OCI-LY7 (cell line): ENCODE data around the gene ZNF831. TPM values are rescaled to one million over a fixed set of nuclear protein-coding genes. Genes with fewer than 3 reads are reported as not detected.

ENCODE experiments used
- Bru-seq: library from RNA; stranded (reverse); fragments of 400-500 nt; gene quantifications from one replicate; lab custom pipeline; 2021; lab: Mats Ljungman, UMichigan
- BruChase-seq, 2 experiments: library from RNA; stranded (reverse); fragments of 400-500 nt; gene quantifications; one replicate each; lab custom pipeline; 2021; lab: Mats Ljungman, UMichigan
- BruUV-seq: library from RNA; stranded (reverse); fragments of 400-500 nt; replicated peaks from 2 replicates; lab custom pipeline; 2021; lab: Mats Ljungman, UMichigan
- CTCF ChIA-PET: fragments of 300-600 bp; sonication (Branson Sonifier 250); formaldehyde crosslinking; loops from one replicate; lab custom pipeline; 2022; ENCODE audit warnings: antibody characterized with exemption; ENCODE audit not compliant: unreplicated experiment; lab: Charles Lee
- POLR2A ChIA-PET: fragments of 300-600 bp; sonication (Branson Sonifier 250); formaldehyde crosslinking; loops from one replicate; lab custom pipeline; 2022; ENCODE audit warnings: antibody characterized with exemption; lab: Charles Lee
- DNase-seq: peaks from one replicate; pipeline ENCODE4 v3.0.0-alpha.2; 2015; ENCODE audit warnings: low spot score
- H2AFZ ChIP-seq: fragments of 200-600 bp; sonication (generic), shearing (Covaris generic); 2 replicates; pipeline ENCODE4 v1.6.1; 2014; ENCODE audit warnings: mild to moderate bottlenecking, antibody characterized with exemption, low read length, moderate library complexity
- H3K27ac ChIP-seq: fragments of 200-600 bp; sonication (generic); 2 replicates; pipeline ENCODE4 v1.5.1; 2014; ENCODE audit warnings: mixed run types, low read depth, mild to moderate bottlenecking, moderate library complexity, low read length, inconsistent platforms; ENCODE audit not compliant: poor library complexity, severe bottlenecking
- H3K36me3 ChIP-seq: fragments of 200-600 bp; sonication (generic); 2 replicates; pipeline ENCODE4 v1.6.1; 2014; ENCODE audit warnings: mild to moderate bottlenecking, antibody characterized with exemption, low read length, moderate library complexity, mixed read lengths; ENCODE audit not compliant: insufficient read depth
- H3K4me1 ChIP-seq: fragments of 200-600 bp; sonication (generic); 2 replicates; pipeline ENCODE4 v1.5.1; 2014; ENCODE audit warnings: mild to moderate bottlenecking, low read length; ENCODE audit not compliant: insufficient read depth, poor library complexity, severe bottlenecking
- H3K4me2 ChIP-seq: fragments of 200-600 bp; sonication (generic); 2 replicates; pipeline ENCODE4 v1.6.1; 2014; ENCODE audit warnings: mild to moderate bottlenecking, low read length
- H3K4me3 ChIP-seq: fragments of 200-600 bp; sonication (generic); 2 replicates; pipeline ENCODE4 v1.5.1; 2014; ENCODE audit warnings: mild to moderate bottlenecking, low read depth, low read length; ENCODE audit not compliant: poor library complexity, severe bottlenecking
- H3K79me2 ChIP-seq: fragments of 200-600 bp; sonication (generic); 2 replicates; pipeline ENCODE4 v1.6.1; 2016; ENCODE audit warnings: low read depth, mild to moderate bottlenecking, low read length, moderate library complexity, mixed read lengths; ENCODE audit not compliant: insufficient read depth
- H3K9me2 ChIP-seq: fragments of 200-600 bp; sonication (generic); 2 replicates; pipeline ENCODE4 v1.6.1; 2016; ENCODE audit warnings: mild to moderate bottlenecking, low read length, mixed read lengths; ENCODE audit not compliant: insufficient read depth
- H3K9me3 ChIP-seq: fragments of 200-600 bp; sonication (generic); 2 replicates; pipeline ENCODE4 v1.6.1; 2014; ENCODE audit warnings: mild to moderate bottlenecking, mixed run types, low read length, mixed read lengths
- H4K20me1 ChIP-seq: fragments of 200-600 bp; sonication (generic); 2 replicates; pipeline ENCODE4 v1.6.1; 2014; ENCODE audit warnings: mild to moderate bottlenecking, antibody characterized with exemption, low read length, moderate library complexity, mixed read lengths; ENCODE audit not compliant: insufficient read depth
- EZH2phosphoT487 ChIP-seq: fragments of 200-600 bp; sonication (generic); IDR thresholded peaks from 2 replicates; pipeline ENCODE4 v1.6.1; 2018; ENCODE audit warnings: low read depth, borderline replicate concordance, mild to moderate bottlenecking, mixed run types, antibody characterized with exemption, low read length, moderate library complexity, mixed read lengths
- intact Hi-C: fragments of 100-400 bp; cut with micrococcal nuclease; formaldehyde crosslinking; loops from one replicate; pipeline ENCODE4 v1.10.0; 2022; ENCODE audit not compliant: unreplicated experiment
- long read RNA-seq: library from polyadenylated mRNA; stranded (forward); transcript quantifications from one replicate; pipeline ENCODE4 v2.0.0, GENCODE V29; 2022
- total RNA-seq, 2 experiments: library from RNA; depleted of rRNA in 1 of 2; stranded (reverse); fragments of >200 nt in 1 of 2; shearing (Covaris generic) in 1 of 2; gene quantifications; 2 replicates each; pipeline ENCODE4 v1.2.3, GENCODE V29; 2014 to 2022
- TF ChIP-seq, protein P1 (sequence below): fragments of 200-600 bp; sonication (generic); conservative IDR thresholded peaks from 2 replicates; pipeline ENCODE4 v1.5.1; 2014; ENCODE audit warnings: mild to moderate bottlenecking, antibody characterized with exemption, low read length, moderate library complexity, mixed read lengths

The ZNF831 gene
- 5.9 TPM in 2 replicates for total RNA-seq (2014; rRNA removed; shearing (Covaris generic))
- 6.3 and 7.3 TPM in 2 replicates for total RNA-seq (2022)
- Bru-seq, nascent RNA: percentile 61 among the genes with signal in this experiment
- BruChase-seq, experiment 1, labeled RNA remaining after a 6-hour chase: percentile 57 among the genes with signal in this experiment
- BruChase-seq, experiment 2, labeled RNA remaining after a 2-hour chase: percentile 56 among the genes with signal in this experiment
- long read RNA-seq, full-length matches to known transcripts: 5 of 11 reads
- long read RNA-seq, partial matches to known transcripts: 0 of 11 reads
- long read RNA-seq, other reads (novel, unspliced or antisense): 6 of 11 reads

DNA sequence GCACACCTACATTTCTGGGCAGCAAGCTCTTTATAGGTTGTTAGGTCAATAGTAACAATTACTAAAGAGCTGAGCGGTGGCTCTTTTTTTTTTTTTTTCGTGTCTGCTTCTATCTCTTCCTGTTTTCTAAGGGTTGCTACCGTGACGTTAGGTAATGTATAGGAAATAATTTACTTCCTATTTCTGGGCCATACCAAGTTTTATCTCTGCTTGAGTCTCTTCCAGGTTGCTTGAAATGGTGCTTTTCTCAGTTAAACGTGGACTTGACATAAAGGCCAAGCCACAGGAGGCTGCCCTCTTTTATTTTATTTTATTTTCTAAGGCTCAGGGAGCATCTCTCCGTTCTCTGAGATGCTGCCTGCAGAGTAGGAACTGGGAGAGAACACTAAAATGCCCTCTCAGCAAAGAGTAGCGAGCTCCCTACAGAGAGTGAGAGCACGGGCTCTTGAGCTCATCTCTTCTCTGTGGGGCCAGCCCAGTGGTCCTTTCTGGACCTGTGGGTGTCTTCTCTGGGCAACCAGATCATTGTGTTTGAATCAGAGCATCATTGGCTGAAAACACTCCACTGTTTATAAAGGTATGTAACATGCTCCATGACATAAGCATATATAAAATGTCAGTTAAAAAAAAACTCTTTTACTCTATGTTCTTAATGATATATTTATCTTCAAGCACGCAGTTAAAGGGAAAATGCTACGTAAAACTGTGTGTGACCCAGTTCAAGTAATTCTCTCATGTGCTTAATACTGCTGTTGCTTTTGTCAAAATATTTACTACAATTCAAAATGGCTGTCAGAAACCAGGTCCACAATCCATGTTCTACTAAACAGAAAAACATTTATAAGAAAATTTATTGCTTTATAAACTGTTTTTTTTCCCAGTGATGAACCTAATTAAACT lies at the start of gene ZNF831:
Gene ZNF831 (plus strand): TSS at position 191 of the 900 bp plus-strand sequence. CDS start 27,199 bp downstream, outside the sequence.
- H3K9me3 ChIP-seq: peaks cover 5% of the 10 kb centered on the region; the same call in 1 of the 2 replicates
- peak within 1 kb of the TSS; percentile 86 for H3K27ac ChIP-seq
- intact Hi-C loops: loop anchor here (10.0 kb wide), 2 partner anchors 159 to 1769 kb away; partner anchors contain the start of genes CTSZ and RBM38
- BruUV-seq: no TSS peak
- H3K4me1 ChIP-seq: peaks cover 74% of the 10 kb centered on the region
- H3K4me3 ChIP-seq: peak within 1 kb of the TSS; percentile 72
- H3K4me2 ChIP-seq: peak within 1 kb of the TSS; percentile 86
- peak; percentile 87 for DNase-seq
- peaks cover 48% of the 10 kb centered on the region for H3K79me2 ChIP-seq
- H3K9me2 ChIP-seq: no peaks in the 10 kb centered on the region
- POLR2A ChIA-PET: interaction anchor here (0.6 to 6.1 kb wide), 7 partner anchors 11 to 775 kb away, joined by 3 to 49 read pairs (median 3); partner anchors contain the start of gene VAPB
- CTCF ChIA-PET: interaction anchor here (1.0 to 1.5 kb wide), 2 partner anchors 10 to 41 kb away, joined by 5 to 6 read pairs; no protein-coding TSS in a partner anchor
- H3K36me3 ChIP-seq: no peaks in the 10 kb centered on the region
- no peaks in the 10 kb centered on the region for H4K20me1 ChIP-seq
- TF ChIP-seq, protein P1, sequence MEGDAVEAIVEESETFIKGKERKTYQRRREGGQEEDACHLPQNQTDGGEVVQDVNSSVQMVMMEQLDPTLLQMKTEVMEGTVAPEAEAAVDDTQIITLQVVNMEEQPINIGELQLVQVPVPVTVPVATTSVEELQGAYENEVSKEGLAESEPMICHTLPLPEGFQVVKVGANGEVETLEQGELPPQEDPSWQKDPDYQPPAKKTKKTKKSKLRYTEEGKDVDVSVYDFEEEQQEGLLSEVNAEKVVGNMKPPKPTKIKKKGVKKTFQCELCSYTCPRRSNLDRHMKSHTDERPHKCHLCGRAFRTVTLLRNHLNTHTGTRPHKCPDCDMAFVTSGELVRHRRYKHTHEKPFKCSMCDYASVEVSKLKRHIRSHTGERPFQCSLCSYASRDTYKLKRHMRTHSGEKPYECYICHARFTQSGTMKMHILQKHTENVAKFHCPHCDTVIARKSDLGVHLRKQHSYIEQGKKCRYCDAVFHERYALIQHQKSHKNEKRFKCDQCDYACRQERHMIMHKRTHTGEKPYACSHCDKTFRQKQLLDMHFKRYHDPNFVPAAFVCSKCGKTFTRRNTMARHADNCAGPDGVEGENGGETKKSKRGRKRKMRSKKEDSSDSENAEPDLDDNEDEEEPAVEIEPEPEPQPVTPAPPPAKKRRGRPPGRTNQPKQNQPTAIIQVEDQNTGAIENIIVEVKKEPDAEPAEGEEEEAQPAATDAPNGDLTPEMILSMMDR: no peak
- TF ChIP-seq EZH2phosphoT487: no peak
- peak within 1 kb of the TSS; percentile 88 for H2AFZ ChIP-seq

DNA sequence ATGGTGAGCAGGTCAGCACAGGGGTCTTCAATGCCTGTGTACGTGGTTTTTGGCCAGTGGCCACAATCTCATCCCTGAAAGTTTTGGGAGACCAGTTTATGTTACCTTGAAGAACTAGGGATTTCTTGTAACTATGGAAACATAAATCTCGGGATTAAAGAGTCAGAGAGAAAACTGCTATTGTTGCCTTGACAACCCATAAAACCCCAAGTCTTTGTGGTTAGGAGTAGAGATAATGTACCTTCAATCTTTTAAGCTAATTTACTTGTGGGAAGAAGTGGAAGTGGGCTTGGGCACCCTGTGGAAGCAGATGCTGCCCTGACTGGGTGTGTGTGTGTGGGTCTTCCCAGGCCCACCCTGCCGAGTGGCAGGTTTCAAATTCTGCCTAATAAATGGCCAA lies 46.1 kb upstream of the ZNF831 start:
- POLR2A ChIA-PET: interaction anchor here (1.6 kb wide), 1 partner anchor 20 kb away, joined by 4 read pairs; no protein-coding TSS in a partner anchor
- BruUV-seq: no TSS peak
- H3K27ac ChIP-seq: no peak overlapping the region

More for the DNA sequence above, 46.1 kb upstream of the ZNF831 start:
- Histone ChIP-seq H3K36me3 (no peaks in the 10 kb centered on the region), H3K4me3 (no peak overlapping the region), H3K79me2 (no peaks in the 10 kb centered on the region), H3K9me2 (no peaks in the 10 kb centered on the region), H3K4me2 (no peak overlapping the region), H3K9me3 (peaks cover 9% of the 10 kb centered on the region; the same call in 1 of the 2 replicates), H3K4me1 (peaks cover 36% of the 10 kb centered on the region), H2AFZ (no peak overlapping the region), H4K20me1 (no peaks in the 10 kb centered on the region)
- CTCF ChIA-PET: no interaction called here
- no peak for DNase-seq
- TF ChIP-seq, protein P1: no peak
- TF ChIP-seq EZH2phosphoT487: no peak
- intact Hi-C loops: no loop called here
